Liver (tissue), 9 donors: ENCODE data around the gene DSTN. TPM values are rescaled to one million over a fixed set of nuclear protein-coding genes. Genes with fewer than 3 reads are reported as not detected.

ENCODE experiments used
- DNase-seq: peaks from one replicate; pipeline ENCODE4 v3.0.0-alpha.2; 2017; ENCODE audit warnings: low spot score
- H3K27ac ChIP-seq, 2 donors: one replicate each; pipeline ENCODE4 v1.7.0; 2013; ENCODE audit warnings: inconsistent platforms in 2 of 2, low read length in 2 of 2, control low read depth in 1 of 2, low read depth in 1 of 2, mild to moderate bottlenecking in 1 of 2
- H3K27me3 ChIP-seq, 4 donors: one replicate each; pipeline versions ENCODE4 v1.6.1 to v1.7.0; 2013; ENCODE audit warnings: low read length in 3 of 4, inconsistent platforms in 1 of 4, mild to moderate bottlenecking in 1 of 4, moderate library complexity in 1 of 4; ENCODE audit not compliant: control insufficient read depth in 4 of 4, insufficient read depth in 4 of 4
- H3K36me3 ChIP-seq, 4 donors: one replicate each; pipeline versions ENCODE4 v1.6.1 to v1.7.0; 2013; ENCODE audit warnings: low read length in 3 of 4, mild to moderate bottlenecking in 3 of 4, low read depth in 1 of 4, moderate library complexity in 1 of 4; ENCODE audit not compliant: control insufficient read depth in 4 of 4, insufficient read depth in 3 of 4
- H3K4me1 ChIP-seq, 4 donors: one replicate each; pipeline versions ENCODE4 v1.6.1 to v1.7.0; 2013; ENCODE audit warnings: low read length in 3 of 4, mild to moderate bottlenecking in 3 of 4, moderate library complexity in 1 of 4; ENCODE audit not compliant: control insufficient read depth in 4 of 4, insufficient read depth in 4 of 4
- H3K4me3 ChIP-seq, 3 donors: one replicate each; pipeline versions ENCODE4 v1.6.1 to v1.7.0; 2013; ENCODE audit warnings: low read length in 3 of 3, control low read depth in 1 of 3, low read depth in 1 of 3, mild to moderate bottlenecking in 1 of 3
- H3K9ac ChIP-seq, 2 donors: one replicate each; pipeline ENCODE4 v1.7.0; 2013; ENCODE audit warnings: low read length in 2 of 2, mild to moderate bottlenecking in 2 of 2, moderate library complexity in 2 of 2, control low read depth in 1 of 2, low read depth in 1 of 2
- H3K9me3 ChIP-seq, 4 donors: one replicate each; pipeline versions ENCODE4 v1.6.1 to v1.7.0; 2013; ENCODE audit warnings: low read length in 3 of 4; ENCODE audit not compliant: control insufficient read depth in 4 of 4
- EGR1 ChIP-seq, 2 donors: IDR thresholded peaks; 2 replicates each; pipeline ENCODE4 v1.6.1; 2016 to 2018; ENCODE audit warnings: antibody characterized with exemption in 2 of 2, low read depth in 2 of 2
- FOXA1 ChIP-seq: IDR thresholded peaks from 2 replicates; pipeline ENCODE4 v1.6.1; 2016; ENCODE audit warnings: antibody characterized with exemption
- FOXA2 ChIP-seq: IDR thresholded peaks from 2 replicates; pipeline ENCODE4 v1.6.1; 2016; ENCODE audit warnings: antibody characterized with exemption
- GABPA ChIP-seq, 2 donors: IDR thresholded peaks in 1 of 2; conservative IDR thresholded peaks in 1 of 2; 2 replicates each; pipeline ENCODE4 v1.6.1; 2016; ENCODE audit warnings: antibody characterized with exemption in 2 of 2, mild to moderate bottlenecking in 1 of 2, moderate library complexity in 1 of 2
- HNF4A ChIP-seq, 2 donors: conservative IDR thresholded peaks; 2 replicates each; pipeline ENCODE4 v1.6.1; 2016; ENCODE audit warnings: antibody characterized with exemption in 2 of 2, mild to moderate bottlenecking in 2 of 2
- HNF4G ChIP-seq: IDR thresholded peaks from 2 replicates; pipeline ENCODE4 v1.6.1; 2016; ENCODE audit warnings: antibody characterized with exemption
- JUND ChIP-seq, 2 donors: IDR thresholded peaks; 2 replicates each; pipeline ENCODE4 v1.6.1; 2016; ENCODE audit warnings: antibody characterized with exemption in 2 of 2
- NR2F2 ChIP-seq: IDR thresholded peaks from 2 replicates; pipeline ENCODE4 v1.6.1; 2016; ENCODE audit warnings: antibody characterized with exemption
- RAD21 ChIP-seq, 2 donors: IDR thresholded peaks; 2 replicates each; pipeline ENCODE4 v1.6.1; 2016; ENCODE audit warnings: antibody characterized with exemption in 2 of 2, mild to moderate bottlenecking in 2 of 2
- RXRA ChIP-seq, 2 donors: IDR thresholded peaks; 2 replicates each; pipeline ENCODE4 v1.6.1; 2017 to 2018; ENCODE audit warnings: antibody characterized with exemption in 2 of 2, mild to moderate bottlenecking in 1 of 2
- SP1 ChIP-seq: IDR thresholded peaks from 2 replicates; pipeline ENCODE4 v1.6.1; 2018; ENCODE audit warnings: antibody characterized with exemption, mild to moderate bottlenecking
- TAF1 ChIP-seq: conservative IDR thresholded peaks from 2 replicates; pipeline ENCODE4 v1.6.1; 2016; ENCODE audit warnings: antibody characterized with exemption, mild to moderate bottlenecking
- YY1 ChIP-seq: IDR thresholded peaks from 2 replicates; pipeline ENCODE4 v1.6.1; 2016; ENCODE audit warnings: antibody characterized with exemption, mild to moderate bottlenecking
- WGBS: extraction: QIAGEN DNeasy Blood & Tissue Kit; methylation state at CpG from one replicate; pipeline ENCODE4 v1.1.7; 2013; 5-methylcytosine and 5-hydroxymethylcytosine counted together
- polyA plus RNA-seq, 2 donors: library from polyadenylated mRNA; stranded (reverse) in 1 of 2; unstranded in 1 of 2; fragments of 200-250 nt in 1 of 2; fragments of >200 nt in 1 of 2; fragmentation: Nextera tagmentation in 1 of 2; extraction: Ambion mirVana in 1 of 2; gene quantifications; one replicate each; pipeline versions ENCODE4 v1.2.1 to v1.2.3, GENCODE V29; 2013 to 2015
- total RNA-seq, 2 donors: library from RNA; depleted of rRNA; stranded (reverse); fragments of >200 nt; gene quantifications; one replicate each; pipeline ENCODE4 v1.2.3, GENCODE V29; 2014
- TF ChIP-seq, protein P1 (sequence below): IDR thresholded peaks from 2 replicates; pipeline ENCODE4 v1.6.1; 2016; ENCODE audit warnings: antibody characterized with exemption
- TF ChIP-seq, protein P2 (sequence below): IDR thresholded peaks from 2 replicates; pipeline ENCODE4 v1.6.1; 2016; ENCODE audit warnings: antibody characterized with exemption
- TF ChIP-seq, protein P3 (sequence below): fragments of 150-350 bp; IDR thresholded peaks from 2 replicates; pipeline ENCODE4 v1.5.1; 2017; ENCODE audit warnings: improper control_type of control experiment, low read depth, low read length; ENCODE audit not compliant: missing input control
- TF ChIP-seq, protein P4 (sequence below): IDR thresholded peaks from 2 replicates; pipeline ENCODE4 v1.6.1; 2016; ENCODE audit warnings: antibody characterized with exemption, mild to moderate bottlenecking
- TF ChIP-seq, protein P5 (sequence below): IDR thresholded peaks from 2 replicates; pipeline ENCODE4 v1.6.1; 2016; ENCODE audit warnings: antibody characterized with exemption
- donor health status: healthy.
- donor health status: healthy.
- donor health status: healthy.
- donor health status: healthy.
- donor health status: healthy.

The DSTN gene
- total and polyA plus RNA-seq, 4 donors = 39.9 to 137 (median 108) TPM

DNA sequence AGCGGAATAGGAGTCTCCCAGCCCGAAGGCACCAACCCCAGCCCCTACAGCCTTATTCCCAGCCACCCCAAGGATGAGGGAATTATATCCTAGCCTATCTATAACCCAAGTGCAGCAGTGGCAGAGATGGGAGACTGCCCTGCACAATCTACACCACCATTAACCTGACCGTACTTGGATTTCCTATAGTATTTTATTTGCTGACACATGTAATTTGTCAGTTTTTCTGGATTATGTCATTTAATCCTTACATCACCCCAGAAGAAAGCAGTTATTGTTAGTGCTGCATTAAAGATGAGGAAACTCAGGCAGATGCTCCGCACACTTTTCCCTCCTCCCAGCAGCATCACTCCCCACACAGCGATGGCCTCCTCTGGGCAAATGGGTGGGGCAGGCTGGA lies 44.7 kb upstream of the DSTN start:
- Histone ChIP-seq H3K27ac (no peak overlapping the region), H3K4me3 (no peak overlapping the region), H3K27me3 (no peaks in the 10 kb centered on the region), H3K9me3 (no peaks in the 10 kb centered on the region), H3K4me1 (no peaks in the 10 kb centered on the region), H3K9ac (no peak overlapping the region), H3K36me3 (no peaks in the 10 kb centered on the region)
- TF ChIP-seq TAF1 (no peak), EGR1 (IDR thresholded peaks at IDR 0.05; ENCODE audit: low read depth in 2 of 2) (no peak), NR2F2 (no peak), GABPA (IDR thresholded peaks at IDR 0.05 in 1 of 2, conservative IDR thresholded peaks at IDR 0.05 in 1 of 2) (no peak)
- 93% methylated on average over 5 of the region's 5 CpGs for WGBS
- DNase-seq = no peak

DNA sequence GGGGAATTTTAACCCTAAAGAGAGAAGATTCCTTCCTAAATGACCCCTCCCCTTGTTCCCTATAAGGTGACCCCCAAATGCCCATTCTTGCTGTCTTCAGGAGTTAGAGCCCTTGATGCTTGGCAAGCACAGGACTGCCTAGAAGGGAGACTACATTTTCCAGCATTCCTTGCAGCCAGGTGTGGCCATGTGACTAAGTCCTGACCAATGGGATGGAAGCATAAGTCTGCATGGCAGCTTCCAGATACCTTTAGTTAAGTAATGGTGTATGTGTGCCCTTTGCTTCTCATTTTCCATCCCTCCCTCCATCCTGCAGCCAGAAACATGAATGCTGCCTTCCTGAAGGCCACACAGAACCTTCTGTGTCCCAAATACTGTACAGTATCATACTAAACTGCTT lies 44.2 kb upstream of the DSTN start:
- no peak overlapping the region for H3K9ac ChIP-seq
- peaks cover 0 to 3% (median 2%) of the 10 kb centered on the region in 4 donors for H3K4me1 ChIP-seq
- no peaks in the 10 kb centered on the region for H3K27me3 ChIP-seq
- H3K9me3 ChIP-seq = no peaks in the 10 kb centered on the region
- H3K4me3 ChIP-seq = no peak overlapping the region
- DNase-seq = no peak
- no peak for TF ChIP-seq GABPA (IDR thresholded peaks at IDR 0.05 in 1 of 2, conservative IDR thresholded peaks at IDR 0.05 in 1 of 2)
- TF ChIP-seq JUND (IDR thresholded peaks at IDR 0.05) = no peak
- TF ChIP-seq RXRA (IDR thresholded peaks at IDR 0.05) = no peak
- TF ChIP-seq TAF1 = no peak
- no peak for TF ChIP-seq FOXA2
- TF ChIP-seq RAD21 (IDR thresholded peaks at IDR 0.05) = no peak
- no peak for TF ChIP-seq NR2F2
- TF ChIP-seq, protein P1, sequence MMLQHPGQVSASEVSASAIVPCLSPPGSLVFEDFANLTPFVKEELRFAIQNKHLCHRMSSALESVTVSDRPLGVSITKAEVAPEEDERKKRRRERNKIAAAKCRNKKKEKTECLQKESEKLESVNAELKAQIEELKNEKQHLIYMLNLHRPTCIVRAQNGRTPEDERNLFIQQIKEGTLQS = no peak
- TF ChIP-seq YY1 = no peak
- H3K36me3 ChIP-seq = no peaks in the 10 kb centered on the region
- H3K27ac ChIP-seq = no peak overlapping the region

DNA sequence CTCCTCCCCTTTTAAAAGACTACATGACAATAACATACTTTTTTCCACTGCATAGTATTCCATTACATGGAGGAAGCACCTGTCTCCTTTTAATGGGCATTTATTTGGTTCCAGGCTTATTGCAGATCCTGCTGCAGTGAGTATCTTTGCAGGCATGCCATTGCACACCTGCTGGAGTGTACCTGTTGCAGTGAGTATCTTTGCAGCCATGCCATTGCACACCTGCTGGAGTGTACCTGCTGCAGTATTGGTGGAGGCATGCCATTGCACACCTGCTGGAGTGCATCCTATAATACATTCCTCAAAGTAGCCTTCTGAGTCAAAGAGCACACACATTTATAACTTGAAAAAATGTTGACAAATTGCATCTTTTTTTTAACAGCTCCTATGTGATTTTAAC lies 40.3 kb upstream of the DSTN start:
- Histone ChIP-seq H3K36me3 (no peaks in the 10 kb centered on the region), H3K9ac (no peak overlapping the region), H3K27ac (no peak overlapping the region), H3K4me3 (no peak overlapping the region), H3K9me3 (no peaks in the 10 kb centered on the region), H3K4me1 (peaks cover 0 to 8% (median 6%) of the 10 kb centered on the region in 4 donors), H3K27me3 (no peaks in the 10 kb centered on the region)
- DNase-seq = no peak
- TF ChIP-seq, protein P2, sequence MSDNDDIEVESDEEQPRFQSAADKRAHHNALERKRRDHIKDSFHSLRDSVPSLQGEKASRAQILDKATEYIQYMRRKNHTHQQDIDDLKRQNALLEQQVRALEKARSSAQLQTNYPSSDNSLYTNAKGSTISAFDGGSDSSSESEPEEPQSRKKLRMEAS = no peak
- no peak for TF ChIP-seq JUND (IDR thresholded peaks at IDR 0.05)
- no peak for TF ChIP-seq SP1
- no peak for TF ChIP-seq RAD21 (IDR thresholded peaks at IDR 0.05)
- TF ChIP-seq, protein P3, sequence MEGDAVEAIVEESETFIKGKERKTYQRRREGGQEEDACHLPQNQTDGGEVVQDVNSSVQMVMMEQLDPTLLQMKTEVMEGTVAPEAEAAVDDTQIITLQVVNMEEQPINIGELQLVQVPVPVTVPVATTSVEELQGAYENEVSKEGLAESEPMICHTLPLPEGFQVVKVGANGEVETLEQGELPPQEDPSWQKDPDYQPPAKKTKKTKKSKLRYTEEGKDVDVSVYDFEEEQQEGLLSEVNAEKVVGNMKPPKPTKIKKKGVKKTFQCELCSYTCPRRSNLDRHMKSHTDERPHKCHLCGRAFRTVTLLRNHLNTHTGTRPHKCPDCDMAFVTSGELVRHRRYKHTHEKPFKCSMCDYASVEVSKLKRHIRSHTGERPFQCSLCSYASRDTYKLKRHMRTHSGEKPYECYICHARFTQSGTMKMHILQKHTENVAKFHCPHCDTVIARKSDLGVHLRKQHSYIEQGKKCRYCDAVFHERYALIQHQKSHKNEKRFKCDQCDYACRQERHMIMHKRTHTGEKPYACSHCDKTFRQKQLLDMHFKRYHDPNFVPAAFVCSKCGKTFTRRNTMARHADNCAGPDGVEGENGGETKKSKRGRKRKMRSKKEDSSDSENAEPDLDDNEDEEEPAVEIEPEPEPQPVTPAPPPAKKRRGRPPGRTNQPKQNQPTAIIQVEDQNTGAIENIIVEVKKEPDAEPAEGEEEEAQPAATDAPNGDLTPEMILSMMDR = no peak
- TF ChIP-seq, protein P4, sequence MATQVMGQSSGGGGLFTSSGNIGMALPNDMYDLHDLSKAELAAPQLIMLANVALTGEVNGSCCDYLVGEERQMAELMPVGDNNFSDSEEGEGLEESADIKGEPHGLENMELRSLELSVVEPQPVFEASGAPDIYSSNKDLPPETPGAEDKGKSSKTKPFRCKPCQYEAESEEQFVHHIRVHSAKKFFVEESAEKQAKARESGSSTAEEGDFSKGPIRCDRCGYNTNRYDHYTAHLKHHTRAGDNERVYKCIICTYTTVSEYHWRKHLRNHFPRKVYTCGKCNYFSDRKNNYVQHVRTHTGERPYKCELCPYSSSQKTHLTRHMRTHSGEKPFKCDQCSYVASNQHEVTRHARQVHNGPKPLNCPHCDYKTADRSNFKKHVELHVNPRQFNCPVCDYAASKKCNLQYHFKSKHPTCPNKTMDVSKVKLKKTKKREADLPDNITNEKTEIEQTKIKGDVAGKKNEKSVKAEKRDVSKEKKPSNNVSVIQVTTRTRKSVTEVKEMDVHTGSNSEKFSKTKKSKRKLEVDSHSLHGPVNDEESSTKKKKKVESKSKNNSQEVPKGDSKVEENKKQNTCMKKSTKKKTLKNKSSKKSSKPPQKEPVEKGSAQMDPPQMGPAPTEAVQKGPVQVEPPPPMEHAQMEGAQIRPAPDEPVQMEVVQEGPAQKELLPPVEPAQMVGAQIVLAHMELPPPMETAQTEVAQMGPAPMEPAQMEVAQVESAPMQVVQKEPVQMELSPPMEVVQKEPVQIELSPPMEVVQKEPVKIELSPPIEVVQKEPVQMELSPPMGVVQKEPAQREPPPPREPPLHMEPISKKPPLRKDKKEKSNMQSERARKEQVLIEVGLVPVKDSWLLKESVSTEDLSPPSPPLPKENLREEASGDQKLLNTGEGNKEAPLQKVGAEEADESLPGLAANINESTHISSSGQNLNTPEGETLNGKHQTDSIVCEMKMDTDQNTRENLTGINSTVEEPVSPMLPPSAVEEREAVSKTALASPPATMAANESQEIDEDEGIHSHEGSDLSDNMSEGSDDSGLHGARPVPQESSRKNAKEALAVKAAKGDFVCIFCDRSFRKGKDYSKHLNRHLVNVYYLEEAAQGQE = no peak
- no peak for TF ChIP-seq FOXA1
- no peak for TF ChIP-seq HNF4G
- TF ChIP-seq RXRA (IDR thresholded peaks at IDR 0.05) = no peak
- no peak for TF ChIP-seq FOXA2
- TF ChIP-seq TAF1 = no peak
- TF ChIP-seq, protein P5, sequence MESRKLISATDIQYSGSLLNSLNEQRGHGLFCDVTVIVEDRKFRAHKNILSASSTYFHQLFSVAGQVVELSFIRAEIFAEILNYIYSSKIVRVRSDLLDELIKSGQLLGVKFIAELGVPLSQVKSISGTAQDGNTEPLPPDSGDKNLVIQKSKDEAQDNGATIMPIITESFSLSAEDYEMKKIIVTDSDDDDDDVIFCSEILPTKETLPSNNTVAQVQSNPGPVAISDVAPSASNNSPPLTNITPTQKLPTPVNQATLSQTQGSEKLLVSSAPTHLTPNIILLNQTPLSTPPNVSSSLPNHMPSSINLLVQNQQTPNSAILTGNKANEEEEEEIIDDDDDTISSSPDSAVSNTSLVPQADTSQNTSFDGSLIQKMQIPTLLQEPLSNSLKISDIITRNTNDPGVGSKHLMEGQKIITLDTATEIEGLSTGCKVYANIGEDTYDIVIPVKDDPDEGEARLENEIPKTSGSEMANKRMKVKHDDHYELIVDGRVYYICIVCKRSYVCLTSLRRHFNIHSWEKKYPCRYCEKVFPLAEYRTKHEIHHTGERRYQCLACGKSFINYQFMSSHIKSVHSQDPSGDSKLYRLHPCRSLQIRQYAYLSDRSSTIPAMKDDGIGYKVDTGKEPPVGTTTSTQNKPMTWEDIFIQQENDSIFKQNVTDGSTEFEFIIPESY = no peak
- no peak for TF ChIP-seq HNF4A (conservative IDR thresholded peaks at IDR 0.05)
- TF ChIP-seq YY1 = no peak
- no peak for TF ChIP-seq EGR1 (IDR thresholded peaks at IDR 0.05; ENCODE audit: low read depth in 2 of 2)
- no peak for TF ChIP-seq NR2F2
- TF ChIP-seq GABPA (IDR thresholded peaks at IDR 0.05 in 1 of 2, conservative IDR thresholded peaks at IDR 0.05 in 1 of 2) = no peak
- TF ChIP-seq, protein P1 = no peak
